ENCODE data around the gene DCAF8. TPM values are rescaled to one million over a fixed set of nuclear protein-coding genes. Genes with fewer than 3 reads are reported as not detected.

DCAF8 gene
- total and polyA plus RNA-seq, 2 experiments from 2014 or later, result 79.7 to 80.4 TPM

GRCh38 chr1:160255781-160256300 lies 6.5 kb downstream of the DCAF8 start:
- in situ Hi-C loops (cut with MboI), result no loop called here
- TF ChIP-seq EZH2 (IDR thresholded peaks at IDR 0.05; ENCODE audit: insufficient read depth, poor library complexity, severe bottlenecking) (no peak), EZH2phosphoT487 (IDR thresholded peaks at IDR 0.05; ENCODE audit: insufficient read depth, low read depth) (no peak)
- Histone ChIP-seq H3F3A (ENCODE audit: insufficient read depth) (peaks cover 31% of the 10 kb centered on the region), H3K79me2 (ENCODE audit: insufficient read depth) (peaks cover 88% of the 10 kb centered on the region), H3K4me3 (no peak overlapping the region), H3K27me3 (replicated peaks; ENCODE audit: insufficient read depth) (no peaks in the 10 kb centered on the region), H2AFZ (no peak overlapping the region), H4K20me1 (ENCODE audit: insufficient read depth) (peaks cover 21% of the 10 kb centered on the region), H3K4me2 (ENCODE audit: unreplicated experiment) (peak overlapping the region; percentile 50), H3K9ac (no peak overlapping the region), H3K27ac (no peak overlapping the region), H3K36me3 (ENCODE audit: low read depth) (0 out of 2 replicates have a peak, but pooled peaks cover 4% of the 10 kb centered on the region), H3K9me3 (ENCODE audit: low read depth) (no peaks in the 10 kb centered on the region), H3K4me1 (ENCODE audit: insufficient read depth) (peaks cover 27% of the 10 kb centered on the region), H3K9me2 (ENCODE audit: insufficient read depth) (no peaks in the 10 kb centered on the region)
- no peak for DNase-seq
- WGBS, 2 experiments (ENCODE audit: low coverage in 1 of 2, low lambda C conversion rate in 2 of 2, missing lambda C conversion rate in 2 of 2), result 84 to 86% methylated on average over 4 of the region's 4 CpGs

- 68 to 74% methylated on average over 5 of the region's 5 CpGs for WGBS, 2 experiments (ENCODE audit: low coverage in 1 of 2, low lambda C conversion rate in 2 of 2, missing lambda C conversion rate in 2 of 2)
- Histone ChIP-seq H3K27ac (0 out of 2 replicates have a peak overlapping the region, but pooled peaks have one; percentile 22), H2AFZ (no peak overlapping the region)
These were observed 10.4 kb downstream of the DCAF8 start for GRCh38 chr1:160251687-160252526.

GRCh38 chr1:160251011-160251410 lies 11.3 kb downstream of the DCAF8 start:
- DNase-seq, result no peak
- peaks cover 92% of the 10 kb centered on the region for H3K79me2 ChIP-seq (ENCODE audit: insufficient read depth)

More at GRCh38 chr1:160251687-160252526, 10.4 kb downstream of the DCAF8 start:
- in situ Hi-C loops (cut with MboI), result no loop called here
- no peaks in the 10 kb centered on the region for H3K9me3 ChIP-seq (ENCODE audit: low read depth)
- peak; percentile 89 for DNase-seq
- H3K27me3 ChIP-seq (replicated peaks; ENCODE audit: insufficient read depth), result no peaks in the 10 kb centered on the region
- no peak overlapping the region for H3K4me2 ChIP-seq (ENCODE audit: unreplicated experiment)
- no peak overlapping the region for H3K4me3 ChIP-seq
- H3K36me3 ChIP-seq (ENCODE audit: low read depth), result peaks cover 4% of the 10 kb centered on the region; the same call in 1 of the 2 replicates
- H3K9me2 ChIP-seq (ENCODE audit: insufficient read depth), result no peaks in the 10 kb centered on the region
- no peak overlapping the region for H3K9ac ChIP-seq
- H3K4me1 ChIP-seq (ENCODE audit: insufficient read depth), result peaks cover 9% of the 10 kb centered on the region
- peaks cover 8% of the 10 kb centered on the region; the same call in 1 of the 2 replicates for H4K20me1 ChIP-seq (ENCODE audit: insufficient read depth)
- peaks cover 17% of the 10 kb centered on the region for H3F3A ChIP-seq (ENCODE audit: insufficient read depth)
- TF ChIP-seq EZH2phosphoT487 (IDR thresholded peaks at IDR 0.05; ENCODE audit: insufficient read depth, low read depth) (no peak), EZH2 (IDR thresholded peaks at IDR 0.05; ENCODE audit: insufficient read depth, poor library complexity, severe bottlenecking) (no peak)
- H3K79me2 ChIP-seq (ENCODE audit: insufficient read depth), result peaks cover 88% of the 10 kb centered on the region

GRCh38 chr1:160247053-160247452 lies 15.3 kb downstream of the DCAF8 start:
- Histone ChIP-seq H3K9me2 (ENCODE audit: insufficient read depth) (no peaks in the 10 kb centered on the region), H3K27ac (no peak overlapping the region), H2AFZ (no peak overlapping the region), H3K27me3 (replicated peaks; ENCODE audit: insufficient read depth) (no peaks in the 10 kb centered on the region), H3F3A (ENCODE audit: insufficient read depth) (no peaks in the 10 kb centered on the region), H3K4me1 (ENCODE audit: insufficient read depth) (no peaks in the 10 kb centered on the region), H4K20me1 (ENCODE audit: insufficient read depth) (no peaks in the 10 kb centered on the region; the same call in 1 of the 2 replicates), H3K36me3 (ENCODE audit: low read depth) (peaks cover 8% of the 10 kb centered on the region), H3K4me2 (ENCODE audit: unreplicated experiment) (no peak overlapping the region), H3K9ac (no peak overlapping the region), H3K9me3 (ENCODE audit: low read depth) (no peaks in the 10 kb centered on the region), H3K4me3 (no peak overlapping the region), H3K79me2 (ENCODE audit: insufficient read depth) (peaks cover 94% of the 10 kb centered on the region)
- WGBS, 2 experiments (ENCODE audit: low coverage in 1 of 2, low lambda C conversion rate in 2 of 2, missing lambda C conversion rate in 2 of 2), result 98 to 100% methylated on average over 1 of the region's 1 CpG
- no peak for DNase-seq
- in situ Hi-C loops (cut with MboI), result no loop called here
- no peak for TF ChIP-seq EZH2 (IDR thresholded peaks at IDR 0.05; ENCODE audit: insufficient read depth, poor library complexity, severe bottlenecking)
- no peak for TF ChIP-seq EZH2phosphoT487 (IDR thresholded peaks at IDR 0.05; ENCODE audit: insufficient read depth, low read depth)

More at GRCh38 chr1:160251011-160251410, 11.3 kb downstream of the DCAF8 start:
- Histone ChIP-seq H2AFZ (no peak overlapping the region), H3K4me3 (no peak overlapping the region), H3K9me3 (ENCODE audit: low read depth) (no peaks in the 10 kb centered on the region), H3K27me3 (replicated peaks; ENCODE audit: insufficient read depth) (no peaks in the 10 kb centered on the region), H3K27ac (no peak overlapping the region), H3K4me1 (ENCODE audit: insufficient read depth) (no peaks in the 10 kb centered on the region), H3K9ac (no peak overlapping the region), H3K4me2 (ENCODE audit: unreplicated experiment) (no peak overlapping the region), H3K9me2 (ENCODE audit: insufficient read depth) (no peaks in the 10 kb centered on the region), H4K20me1 (ENCODE audit: insufficient read depth) (peaks cover under 1% of the 10 kb centered on the region; the same call in 1 of the 2 replicates), H3F3A (ENCODE audit: insufficient read depth) (peaks cover 8% of the 10 kb centered on the region), H3K36me3 (ENCODE audit: low read depth) (peaks cover 4% of the 10 kb centered on the region; the same call in 1 of the 2 replicates)
- in situ Hi-C loops (cut with MboI), result no loop called here
- no peak for TF ChIP-seq EZH2phosphoT487 (IDR thresholded peaks at IDR 0.05; ENCODE audit: insufficient read depth, low read depth)
- TF ChIP-seq EZH2 (IDR thresholded peaks at IDR 0.05; ENCODE audit: insufficient read depth, poor library complexity, severe bottlenecking), result no peak

All from GM23248 (cell line).